Renal pelvis (tissue), 12 donors: ENCODE results near the gene SFT2D1. TPM values are rescaled to one million over a fixed set of nuclear protein-coding genes. Genes with fewer than 3 reads are reported as not detected.
"Not testable (repeated sequence)": the region's sequence is repeated elsewhere in the genome, so short reads cannot be mapped to it uniquely, and the experiment has no call there.

Source experiments
- DNase-seq: peaks from one replicate; pipeline ENCODE4 v3.0.0-alpha.2; 2013
- long read RNA-seq, 16 experiments: transcript quantifications; one replicate each; lab custom pipeline, GENCODE V29; 2026
- polyA plus RNA-seq, 3 donors: library from polyadenylated mRNA; unstranded; fragments of 120-200 nt; gene quantifications; one replicate each; pipeline ENCODE4 v1.2.1, GENCODE V29; 2013; ENCODE audit not compliant: insufficient read length in 3 of 3

The SFT2D1 gene
- polyA plus RNA-seq, result 10 to 100 TPM; 59.5 to 84.6 (median 70.0) TPM
- long read RNA-seq, donor 1, transcript SFT2D1-201 (8 exons, 1,079 nt), result major isoform, 59 of 107 reads
- long read RNA-seq, donor 1, partial matches to known transcripts, result 26 of 107 reads
- long read RNA-seq, donor 1, other reads (novel, unspliced or antisense), result 20 of 107 reads
- long read RNA-seq, donor 2, transcript SFT2D1-201 (8 exons, 1,079 nt), result major isoform, 62 of 127 reads
- long read RNA-seq, donor 2, transcript SFT2D1-203 (2 exons, 2,061 nt), result minor isoform, 5 of 127 reads
- long read RNA-seq, donor 2, partial matches to known transcripts, result 23 of 127 reads
- long read RNA-seq, donor 2, other reads (novel, unspliced or antisense), result 36 of 127 reads
- long read RNA-seq, donor 3, transcript SFT2D1-201 (8 exons, 1,079 nt), result major isoform, 66 of 114 reads
- long read RNA-seq, donor 3, partial matches to known transcripts, result 28 of 114 reads
- long read RNA-seq, donor 3, other reads (novel, unspliced or antisense), result 19 of 114 reads
- long read RNA-seq, donor 4, transcript SFT2D1-201 (8 exons, 1,079 nt), result major isoform, 73 of 126 reads
- long read RNA-seq, donor 4, partial matches to known transcripts, result 31 of 126 reads
- long read RNA-seq, donor 4, other reads (novel, unspliced or antisense), result 20 of 126 reads
- long read RNA-seq, donor 5, transcript SFT2D1-201 (8 exons, 1,079 nt), result major isoform, 29 of 53 reads
- long read RNA-seq, donor 5, partial matches to known transcripts, result 10 of 53 reads
- long read RNA-seq, donor 5, other reads (novel, unspliced or antisense), result 13 of 53 reads
- long read RNA-seq, donor 6, transcript SFT2D1-203 (2 exons, 2,061 nt), result minor isoform, 5 of 77 reads
- long read RNA-seq, donor 6, transcript SFT2D1-201 (8 exons, 1,079 nt), result major isoform, 59 of 77 reads
- long read RNA-seq, donor 6, partial matches to known transcripts, result 0 of 77 reads
- long read RNA-seq, donor 6, other reads (novel, unspliced or antisense), result 13 of 77 reads
- long read RNA-seq, donor 7, transcript SFT2D1-201 (8 exons, 1,079 nt), result major isoform, 65 of 96 reads
- long read RNA-seq, donor 7, partial matches to known transcripts, result 21 of 96 reads
- long read RNA-seq, donor 7, other reads (novel, unspliced or antisense), result 10 of 96 reads
- long read RNA-seq, donor 8, transcript SFT2D1-201 (8 exons, 1,079 nt), result major isoform, 16 of 30 reads
- long read RNA-seq, donor 8, partial matches to known transcripts, result 6 of 30 reads
- long read RNA-seq, donor 8, other reads (novel, unspliced or antisense), result 7 of 30 reads
- long read RNA-seq, donor 9, transcript SFT2D1-201 (8 exons, 1,079 nt), result major isoform, 61 of 108 reads
- long read RNA-seq, donor 9, partial matches to known transcripts, result 34 of 108 reads
- long read RNA-seq, donor 9, other reads (novel, unspliced or antisense), result 10 of 108 reads
- long read RNA-seq, donor 10, transcript SFT2D1-201 (8 exons, 1,079 nt), result major isoform, 46 of 84 reads
- long read RNA-seq, donor 10, partial matches to known transcripts, result 19 of 84 reads
- long read RNA-seq, donor 10, other reads (novel, unspliced or antisense), result 14 of 84 reads
- long read RNA-seq, donor 11, transcript SFT2D1-201 (8 exons, 1,079 nt), result major isoform, 32 of 53 reads
- long read RNA-seq, donor 11, partial matches to known transcripts, result 8 of 53 reads
- long read RNA-seq, donor 11, other reads (novel, unspliced or antisense), result 13 of 53 reads
- long read RNA-seq, donor 12, transcript SFT2D1-201 (8 exons, 1,079 nt), result major isoform, 84 of 141 reads
- long read RNA-seq, donor 12, transcript SFT2D1-203 (2 exons, 2,061 nt), result minor isoform, 5 of 141 reads
- long read RNA-seq, donor 12, partial matches to known transcripts, result 31 of 141 reads
- long read RNA-seq, donor 12, other reads (novel, unspliced or antisense), result 21 of 141 reads
- long read RNA-seq, donor 13, transcript SFT2D1-201 (8 exons, 1,079 nt), result major isoform, 23 of 55 reads
- long read RNA-seq, donor 13, partial matches to known transcripts, result 22 of 55 reads
- long read RNA-seq, donor 13, other reads (novel, unspliced or antisense), result 8 of 55 reads
- long read RNA-seq, donor 14, transcript SFT2D1-201 (8 exons, 1,079 nt), result major isoform, 77 of 157 reads
- long read RNA-seq, donor 14, partial matches to known transcripts, result 37 of 157 reads
- long read RNA-seq, donor 14, other reads (novel, unspliced or antisense), result 42 of 157 reads
- long read RNA-seq, donor 15, transcript SFT2D1-201 (8 exons, 1,079 nt), result major isoform, 77 of 144 reads
- long read RNA-seq, donor 15, partial matches to known transcripts, result 37 of 144 reads
- long read RNA-seq, donor 15, other reads (novel, unspliced or antisense), result 27 of 144 reads
- long read RNA-seq, donor 16, transcript SFT2D1-201 (8 exons, 1,079 nt), result major isoform, 61 of 137 reads
- long read RNA-seq, donor 16, partial matches to known transcripts, result 43 of 137 reads
- long read RNA-seq, donor 16, other reads (novel, unspliced or antisense), result 31 of 137 reads

DNA sequence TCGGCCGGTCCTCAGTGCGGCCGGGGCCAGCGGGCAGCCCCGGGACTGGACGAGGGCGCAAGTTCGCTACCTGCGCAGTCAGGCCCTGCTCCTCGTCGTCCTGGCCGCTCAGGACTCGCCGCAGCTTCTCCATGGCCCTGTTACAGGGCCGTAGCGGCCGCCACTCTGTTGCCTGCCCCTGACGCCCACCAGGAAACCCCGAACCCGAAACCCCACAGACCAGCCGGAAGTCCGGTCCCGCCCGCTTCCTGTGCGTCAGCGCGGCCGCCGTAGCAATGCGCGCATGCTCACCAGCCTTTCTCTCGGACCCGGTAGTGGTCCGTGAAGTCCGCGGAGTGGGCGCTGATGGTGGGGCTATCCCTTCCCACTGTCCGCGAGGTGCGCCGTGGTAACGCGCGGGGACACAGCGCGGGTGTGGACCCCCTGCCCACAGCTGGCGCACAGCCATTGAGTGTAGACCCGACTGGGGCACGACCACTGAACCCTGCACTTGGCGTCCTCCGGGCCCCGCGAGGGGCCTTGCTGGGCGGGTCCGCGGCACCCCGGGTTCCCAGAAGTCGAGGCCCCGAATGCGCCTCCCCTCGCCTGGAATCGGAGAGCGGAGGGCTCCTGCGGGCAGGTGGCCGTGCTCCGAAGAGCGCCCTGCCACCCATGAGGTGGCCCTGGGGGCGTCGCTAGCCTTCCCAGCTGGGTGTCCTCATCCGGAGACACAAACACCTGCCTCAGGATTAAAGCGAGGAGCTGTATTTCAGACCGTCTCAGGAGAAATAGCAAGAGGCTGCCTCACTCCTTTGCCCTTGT is at the start of gene SFT2D1:
Gene SFT2D1 (minus strand): TSS at position 197 of the 801 bp plus-strand sequence. CDS start 64 bp downstream, at position 133.
- peak; percentile 86 for DNase-seq

DNA sequence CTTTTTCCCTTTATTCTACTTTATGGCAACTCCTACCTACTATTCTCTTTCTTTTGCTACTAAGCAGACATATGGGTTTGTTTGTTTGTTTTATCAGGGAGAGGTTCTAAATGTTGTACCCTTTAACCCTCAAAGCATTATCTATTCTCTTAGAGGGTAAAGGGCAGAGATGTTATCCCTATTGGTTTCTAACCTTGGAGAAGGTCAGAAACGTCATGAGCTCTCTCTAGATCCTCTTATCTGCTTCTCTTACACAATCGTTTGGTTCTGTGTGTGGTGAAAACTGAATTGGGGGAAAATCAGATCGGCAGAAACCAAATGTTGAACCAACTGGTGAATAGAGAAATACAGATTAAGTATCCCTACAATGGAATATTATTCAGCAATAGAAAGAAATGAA is 46.8 kb upstream of the SFT2D1 start:
- DNase-seq, result no peak

DNA sequence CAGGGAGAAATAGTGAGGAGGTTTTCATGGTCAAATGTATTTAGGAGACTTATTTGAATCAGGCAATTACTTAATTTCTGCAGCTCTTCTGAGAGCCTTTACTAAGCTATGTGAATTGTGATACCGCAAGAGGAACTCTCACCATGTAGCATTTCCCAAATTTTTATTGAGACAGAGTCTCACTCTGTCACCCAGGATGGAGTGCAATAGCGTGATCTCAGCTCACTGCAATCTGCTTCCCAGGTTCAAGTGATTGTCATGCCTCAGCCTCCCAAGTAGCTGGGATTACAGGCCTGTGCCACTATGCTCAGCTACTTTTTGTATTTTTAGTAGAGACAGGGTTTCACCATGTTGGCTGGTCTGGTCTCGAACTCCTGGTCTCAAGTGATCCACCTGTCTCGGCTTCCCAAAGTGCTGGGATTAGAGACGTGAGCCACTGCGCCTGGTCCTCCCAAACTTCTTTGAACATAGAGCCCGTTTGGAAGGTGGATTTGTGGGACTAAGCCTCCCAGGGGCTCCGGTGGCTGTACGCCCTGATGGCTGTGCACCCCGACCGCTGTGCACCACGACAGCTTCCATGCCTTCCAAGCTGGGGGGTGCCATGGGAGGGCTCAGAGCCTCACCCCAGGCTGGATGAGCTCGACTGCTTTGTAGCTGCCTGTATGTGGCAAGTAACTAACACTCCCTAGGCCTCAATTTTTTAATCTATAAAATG is 46.1 kb upstream of the SFT2D1 start:
- DNase-seq, result no peak

DNA sequence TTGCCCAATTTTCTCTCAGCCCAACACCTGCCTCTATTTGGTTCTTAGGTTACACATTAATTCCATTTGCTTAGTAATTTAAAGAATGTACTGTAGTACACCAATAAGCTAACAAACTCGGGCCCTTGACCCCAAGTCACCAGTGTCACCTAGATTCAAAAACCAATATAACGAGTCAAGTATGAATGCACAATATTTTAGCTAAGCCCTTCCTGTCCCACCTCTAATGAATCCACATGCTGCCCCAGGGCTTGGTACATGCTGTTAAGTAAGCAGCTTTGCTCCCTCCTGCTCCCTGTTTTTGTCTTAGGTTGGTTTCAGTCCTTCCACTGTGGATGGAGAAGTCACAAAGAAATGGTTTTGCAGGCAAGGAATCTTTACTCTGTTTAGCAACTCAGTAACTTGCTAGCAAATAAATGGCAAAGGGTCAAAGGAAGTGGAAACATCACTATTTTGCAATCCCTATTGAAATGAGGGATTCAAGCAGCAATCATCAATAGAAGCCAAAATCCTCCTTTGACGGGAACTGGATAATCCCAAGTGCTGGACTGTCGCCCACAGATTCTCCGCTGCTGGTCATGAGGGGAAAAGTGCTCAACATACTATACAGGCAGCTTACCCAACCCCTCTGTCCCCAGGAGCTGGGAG is 45.4 kb upstream of the SFT2D1 start:
- no peak for DNase-seq

DNA sequence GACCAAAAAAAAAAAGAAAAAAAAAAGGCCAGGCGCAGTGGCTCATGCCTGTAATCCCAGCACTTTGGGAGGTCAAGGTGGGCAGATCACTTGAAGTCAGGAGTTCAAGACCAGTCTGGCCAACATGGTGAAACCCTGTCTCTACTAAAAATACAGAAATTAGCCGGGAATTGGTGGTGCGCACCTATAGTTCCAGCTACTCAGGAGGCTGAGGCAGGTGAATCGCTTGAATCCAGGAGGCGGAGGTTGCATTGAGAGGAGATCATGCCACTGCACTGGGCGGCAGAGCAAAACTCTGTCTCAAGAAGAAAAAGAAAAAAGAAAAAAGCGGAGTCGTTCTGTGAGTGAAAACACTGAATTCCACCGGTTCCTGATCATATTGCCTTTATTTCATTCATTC is 44.8 kb upstream of the SFT2D1 start:
- not testable (repeated sequence) for DNase-seq

DNA sequence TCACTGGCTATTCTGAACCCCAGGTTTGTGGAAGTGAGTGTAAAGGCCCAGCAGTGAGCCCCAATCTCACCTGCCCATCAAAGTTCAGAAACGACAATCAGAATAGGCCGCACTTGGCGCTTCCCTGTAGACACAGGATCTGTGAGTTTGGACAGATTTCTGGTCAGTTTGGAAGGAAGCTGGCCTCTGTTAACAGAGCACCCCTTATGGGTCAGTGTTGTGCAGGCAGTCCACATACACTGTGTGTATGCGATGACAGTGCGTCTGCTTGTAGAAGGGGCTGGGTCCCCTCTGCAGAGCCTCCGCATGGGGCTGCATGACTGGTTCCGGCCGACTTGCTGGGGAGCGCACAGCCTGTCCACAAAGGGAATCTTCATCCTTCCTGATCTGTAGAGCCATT is 43.8 kb upstream of the SFT2D1 start:
- no peak for DNase-seq

DNA sequence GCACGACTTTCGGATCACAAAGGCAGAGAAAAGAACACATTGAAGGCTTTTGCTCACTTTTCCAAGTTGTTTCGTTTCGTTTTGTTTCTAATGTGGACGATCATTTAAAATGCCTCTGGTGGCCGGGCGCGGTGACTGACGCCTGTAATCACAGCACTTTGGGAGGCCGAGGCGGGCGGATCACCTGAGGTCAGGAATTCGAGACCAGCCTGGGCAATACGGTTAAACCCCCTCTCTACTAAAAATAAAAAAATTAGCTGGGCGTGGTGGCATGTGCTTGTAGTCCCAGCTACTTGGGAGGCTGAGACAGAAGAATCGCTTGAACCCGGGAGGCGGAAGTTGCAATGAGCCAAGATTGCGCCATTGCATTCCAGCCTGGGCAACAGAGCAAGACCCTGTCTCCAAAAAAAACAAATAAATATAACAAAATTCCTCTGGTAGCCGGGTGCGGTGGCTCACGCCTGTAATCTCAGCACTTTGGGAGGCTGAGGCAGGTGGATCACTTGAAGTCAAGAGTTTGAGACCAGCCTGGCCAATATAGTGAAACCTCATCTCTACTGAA is 41.5 kb upstream of the SFT2D1 start:
- DNase-seq, result not testable (repeated sequence)

DNA sequence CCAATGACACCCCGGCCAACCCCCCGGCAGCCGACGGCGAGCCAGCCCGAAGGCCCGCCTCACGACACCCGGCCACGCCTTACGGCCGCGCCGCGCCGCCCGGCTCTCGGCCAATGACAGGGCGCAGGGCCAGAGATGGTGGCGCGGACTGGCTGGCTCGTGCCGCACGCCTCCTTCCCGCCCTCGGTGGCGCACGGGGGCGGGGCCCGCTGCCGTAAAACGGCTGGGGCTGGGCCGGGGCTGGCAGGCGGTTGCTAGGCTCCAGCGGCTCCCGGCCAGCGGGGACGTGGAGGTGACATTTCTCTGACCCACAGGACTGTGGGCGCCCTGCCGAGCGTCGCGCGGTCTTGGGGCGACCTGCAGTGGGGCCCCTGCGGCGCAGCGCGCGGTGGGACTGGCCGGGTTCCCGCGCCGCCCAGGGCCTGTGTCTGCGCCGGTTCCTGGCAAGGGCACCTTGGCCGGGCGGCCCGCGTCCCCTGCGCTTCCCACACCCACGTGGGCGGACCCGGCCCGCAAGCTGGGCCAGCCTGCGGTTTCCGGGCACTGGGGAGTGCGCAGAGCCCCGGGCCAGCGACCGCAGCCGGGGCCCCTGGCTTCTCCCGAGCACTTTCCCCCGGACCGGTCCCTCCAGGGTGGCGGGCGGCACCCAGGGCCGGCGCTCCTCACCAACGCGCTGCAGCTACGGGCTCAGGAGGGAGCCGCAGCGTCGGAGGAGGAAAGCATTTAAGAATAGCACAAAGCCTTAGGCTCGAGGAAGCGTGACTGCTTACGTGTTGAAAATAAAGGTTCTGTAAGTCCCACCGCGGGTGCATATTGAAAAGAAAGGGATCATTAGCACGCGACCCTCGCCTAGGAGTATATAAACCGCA is 40.8 kb upstream of the SFT2D1 start, which contains the start of gene MPC1:
Gene MPC1 (minus strand): TSS at position 8 of the 869 bp plus-strand sequence. CDS start 64 bp downstream, outside the sequence.
- DNase-seq, result peak; percentile 97

DNA sequence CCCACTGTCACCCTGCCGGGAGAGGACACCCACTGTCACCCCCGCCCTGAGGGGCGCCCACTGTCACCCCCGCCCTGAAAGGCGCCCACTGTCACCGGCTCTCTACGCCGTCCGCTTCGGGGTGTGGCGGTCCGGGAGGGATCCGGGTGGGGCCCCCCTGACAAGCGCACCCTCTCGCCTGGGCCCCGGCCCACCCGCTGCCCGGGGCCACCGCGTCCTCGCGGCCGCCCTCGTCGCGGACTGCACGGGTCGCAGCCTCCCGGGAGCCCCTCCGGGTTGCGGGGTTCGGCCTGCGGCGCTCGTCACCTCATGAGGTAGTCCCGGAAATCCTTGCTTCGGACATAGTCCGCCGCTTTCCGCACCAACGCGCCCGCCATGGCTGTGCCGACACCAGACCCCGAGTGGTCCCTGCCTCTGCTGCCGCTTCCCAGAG is 40.2 kb upstream of the SFT2D1 start:
- no peak for DNase-seq

DNA sequence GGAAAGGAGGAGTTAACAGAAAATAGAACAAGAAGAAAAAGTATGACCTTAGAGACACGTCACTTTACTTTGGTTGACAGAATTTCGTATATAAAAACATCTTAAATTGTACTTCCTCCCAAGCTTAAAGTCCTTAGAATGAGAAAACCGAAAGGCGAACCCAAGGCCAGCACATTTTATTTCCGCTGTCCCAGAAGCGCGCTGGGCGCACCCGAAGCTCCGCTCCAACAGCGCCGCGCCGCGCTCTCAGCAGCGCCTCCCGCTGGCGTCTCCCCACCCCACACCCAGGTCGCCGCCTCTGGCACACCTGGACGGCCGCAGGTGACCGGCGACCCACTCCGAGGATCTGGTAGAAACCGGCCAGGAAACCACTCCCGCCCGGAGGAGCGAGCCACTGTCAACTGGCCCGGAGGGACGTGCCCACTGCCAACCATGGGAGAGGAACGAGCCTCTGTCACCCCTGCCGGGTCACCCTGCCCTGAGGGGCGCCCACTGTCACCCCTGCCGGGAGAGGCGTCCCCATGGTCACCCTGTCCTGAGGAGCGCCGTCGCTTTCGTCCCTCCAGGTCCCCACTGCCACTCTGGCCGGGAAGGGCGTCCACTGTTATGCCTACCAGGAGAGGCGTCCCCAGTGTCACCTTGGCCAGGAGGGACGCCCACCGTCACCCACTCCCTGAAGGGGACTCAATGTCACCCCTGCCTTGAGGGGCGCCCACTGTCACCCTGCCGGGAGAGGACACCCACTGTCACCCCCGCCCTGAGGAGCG is 39.6 kb upstream of the SFT2D1 start:
- DNase-seq, result peak; percentile 58

DNA sequence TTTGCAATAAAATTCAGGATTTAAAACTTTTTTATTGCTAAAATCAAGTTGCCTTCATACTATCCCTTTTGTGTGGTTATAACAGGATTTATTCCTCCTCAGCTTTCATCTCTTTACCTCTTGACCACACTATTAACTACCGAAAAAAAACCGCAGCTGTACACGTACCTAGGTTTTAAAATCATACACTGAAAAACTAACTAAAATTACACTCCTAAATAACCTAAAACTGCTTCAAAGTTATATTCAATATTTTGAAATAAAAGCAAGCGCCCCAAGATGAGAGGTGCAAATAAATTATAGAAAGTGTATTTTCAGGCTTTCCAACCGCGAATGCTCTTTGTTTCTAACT is 39.0 kb upstream of the SFT2D1 start:
- no peak for DNase-seq

DNA sequence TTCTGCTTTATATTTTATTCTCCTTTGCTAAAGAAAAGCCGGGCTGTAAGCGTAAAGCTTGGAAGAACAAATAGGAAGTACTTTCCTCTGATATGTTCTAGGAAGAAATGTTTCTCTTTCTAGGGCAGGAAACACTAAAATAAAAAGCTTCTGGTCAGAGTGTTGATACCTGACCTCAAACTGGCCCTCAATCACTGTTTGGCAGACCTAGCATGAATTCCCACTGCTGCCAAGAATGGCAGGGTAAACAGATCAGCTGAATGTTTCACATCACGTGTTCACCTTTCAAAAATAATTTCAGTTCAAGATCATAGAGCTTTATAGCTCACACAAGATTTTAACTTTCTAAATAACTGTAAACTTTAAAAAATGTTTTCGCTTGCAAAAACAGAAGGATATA is 37.5 kb upstream of the SFT2D1 start:
- DNase-seq, result no peak

DNA sequence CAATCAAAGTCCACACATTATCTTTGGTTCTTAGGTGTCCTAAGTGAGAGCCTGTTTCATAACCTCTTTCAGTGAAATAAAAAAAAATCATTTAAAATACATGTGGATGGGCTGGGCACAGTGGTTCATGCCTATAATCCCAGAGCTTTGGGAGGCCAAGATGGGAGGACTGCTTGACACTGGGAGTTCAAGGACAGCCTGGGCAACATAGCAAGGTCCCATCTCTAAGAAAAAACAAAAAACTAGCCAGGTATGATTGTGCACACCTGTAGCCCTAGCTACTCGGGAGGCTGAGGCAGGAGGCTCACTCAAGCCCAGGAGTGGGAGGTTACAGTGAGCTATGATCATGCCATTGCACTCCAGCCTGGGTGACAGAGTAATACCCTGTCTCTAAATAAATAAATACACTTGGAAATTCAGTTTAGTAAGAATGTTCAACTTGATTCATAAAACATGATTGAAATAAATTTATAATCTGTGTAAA is 36.8 kb upstream of the SFT2D1 start:
- no peak for DNase-seq

DNA sequence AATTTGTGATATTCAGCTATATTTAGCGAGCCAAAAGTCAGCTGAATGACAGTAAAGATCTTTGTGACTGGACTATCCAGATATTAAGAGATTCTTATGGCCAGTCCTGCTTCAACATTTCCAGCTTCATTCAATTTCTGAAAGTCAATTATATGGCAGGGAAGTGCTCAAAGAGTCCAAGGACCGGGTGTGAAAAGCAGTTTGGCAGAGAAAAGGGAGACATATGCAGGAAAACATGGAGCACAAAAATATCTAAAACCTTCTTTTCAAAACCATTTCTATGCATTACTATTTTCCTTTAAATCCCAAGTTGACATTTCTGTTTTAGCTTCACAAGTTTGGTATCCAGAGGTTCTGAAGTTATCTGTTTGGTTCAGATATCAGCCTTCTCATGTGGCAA is 35.4 kb upstream of the SFT2D1 start:
- no peak for DNase-seq

DNA sequence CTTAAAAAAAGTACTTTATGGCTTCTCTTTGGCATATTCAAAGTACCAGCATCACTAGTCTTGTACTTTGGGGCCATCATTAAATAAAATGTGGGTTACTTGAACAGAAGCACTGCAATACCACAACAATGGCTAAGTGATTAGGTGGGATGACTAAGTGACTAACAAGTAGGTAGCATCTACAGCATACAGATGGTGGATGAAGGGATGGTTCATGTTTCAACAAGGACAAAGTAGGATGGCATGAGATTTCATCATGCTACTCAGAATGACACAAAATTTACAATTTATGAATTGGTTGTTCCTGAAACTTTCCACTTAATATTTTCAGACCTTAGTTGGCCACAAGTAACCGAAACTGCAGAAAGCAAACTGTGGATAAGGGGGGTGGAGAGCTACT is 32.7 kb upstream of the SFT2D1 start:
- no peak for DNase-seq
